Endometrium (tissue), 2 donors: ENCODE data around the gene TTC36.
"Not testable (repeated sequence)": the region's sequence is repeated elsewhere in the genome, so short reads cannot be mapped to it uniquely, and the experiment has no call there.

Source experiments
- FAIRE-seq: peaks from 2 replicates; lab custom pipeline; 2012; peaks lifted over from hg19 to GRCh38; lab: Jason Lieb, UNC
- donor health status: control.
- donor health status: control.

TTC36 gene

GRCh38 chr11:118532852-118533768 lies 5.8 kb downstream of the TTC36 start:
- FAIRE-seq: no peak

- FAIRE-seq: no peak
These were observed 6.8 kb downstream of the TTC36 start for GRCh38 chr11:118533769-118534729.

DNA sequence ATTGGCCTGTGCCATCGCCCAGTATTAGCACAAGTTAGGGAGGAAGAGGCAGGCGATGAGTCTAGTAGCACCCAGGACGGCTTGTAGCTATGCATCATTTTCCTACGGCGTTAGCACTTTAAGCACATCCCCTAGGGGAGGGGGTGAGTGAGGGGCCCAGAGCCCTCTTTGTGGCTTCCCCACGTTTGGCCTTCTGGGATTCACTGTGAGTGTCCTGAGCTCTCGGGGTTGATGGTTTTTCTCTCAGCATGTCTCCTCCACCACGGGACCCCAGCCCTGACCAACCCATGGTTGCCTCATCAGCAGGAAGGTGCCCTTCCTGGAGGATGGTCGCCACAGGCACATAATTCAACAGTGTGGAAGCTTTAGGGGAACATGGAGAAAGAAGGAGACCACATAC lies 8.0 kb downstream of the TTC36 start:
- no peak for FAIRE-seq

DNA sequence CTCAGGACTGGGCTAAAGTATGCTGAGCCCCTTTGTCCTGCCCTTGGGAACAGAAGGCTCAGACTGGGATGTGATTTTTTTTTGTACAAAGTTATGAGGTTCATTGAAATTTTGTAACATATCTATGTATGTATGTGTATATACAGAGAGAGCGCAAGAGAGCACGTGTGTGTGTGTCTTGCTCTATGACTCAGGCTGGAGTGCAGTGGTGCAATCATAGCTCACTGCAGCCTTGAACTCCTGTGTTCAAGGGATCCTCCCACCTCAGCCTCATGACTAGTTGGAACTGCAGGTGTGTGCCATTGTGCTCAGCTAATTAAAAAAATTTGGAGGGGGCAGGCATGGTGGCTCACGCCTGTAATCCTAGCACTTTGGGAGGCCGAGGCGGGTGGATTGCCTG lies 9.5 kb downstream of the TTC36 start:
- no peak for FAIRE-seq

GRCh38 chr11:118537409-118537980 lies 10.2 kb downstream of the TTC36 start:
- no peak for FAIRE-seq

- no peak for FAIRE-seq
These were observed 16.9 kb downstream of the TTC36 start for GRCh38 chr11:118544010-118544646.

DNA sequence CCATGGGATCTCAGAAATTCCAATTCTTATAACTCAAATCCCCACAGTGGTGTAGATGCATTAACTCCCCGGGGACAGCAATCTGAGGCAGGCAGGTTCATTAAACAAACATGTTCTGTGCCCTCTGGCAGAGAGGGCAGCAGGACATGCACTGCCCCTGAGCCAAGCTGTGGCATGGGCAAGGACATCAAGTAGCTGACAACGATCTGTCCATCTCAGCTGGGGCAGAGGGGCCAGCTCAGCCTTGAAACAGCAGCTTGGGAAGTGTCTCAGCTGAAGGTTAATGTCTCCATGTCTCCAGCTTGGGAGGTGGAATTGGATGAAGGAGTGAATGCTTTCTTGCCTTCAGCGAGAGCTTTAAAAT lies 17.4 kb downstream of the TTC36 start:
- no peak for FAIRE-seq

- FAIRE-seq: no peak
These were observed 18.3 kb downstream of the TTC36 start for GRCh38 chr11:118545533-118545932.

DNA sequence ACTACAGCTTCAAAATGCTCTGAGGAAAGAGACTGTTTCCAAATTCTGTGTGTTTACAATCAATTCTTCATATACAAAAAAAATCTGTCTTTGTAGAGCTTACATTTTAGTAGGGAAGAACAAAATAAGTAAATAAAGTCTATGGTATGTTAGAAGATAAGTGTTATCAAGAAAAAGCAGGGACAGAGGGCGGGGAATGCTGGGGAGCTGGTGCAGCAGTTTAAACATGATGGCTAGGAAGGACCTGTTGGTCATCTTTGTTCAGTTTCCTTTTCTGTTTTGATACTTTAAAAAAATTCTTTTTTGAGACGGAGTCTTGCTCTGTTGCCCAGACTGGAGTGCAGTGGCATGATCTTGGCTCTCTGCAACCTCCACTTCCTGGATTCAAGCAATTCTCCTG lies 19.9 kb downstream of the TTC36 start:
- no peak for FAIRE-seq

- no peak for FAIRE-seq
These were observed 25.1 kb downstream of the TTC36 start for GRCh38 chr11:118552341-118552740.

GRCh38 chr11:118560806-118561205 lies 33.5 kb downstream of the TTC36 start:
- FAIRE-seq: no peak

DNA sequence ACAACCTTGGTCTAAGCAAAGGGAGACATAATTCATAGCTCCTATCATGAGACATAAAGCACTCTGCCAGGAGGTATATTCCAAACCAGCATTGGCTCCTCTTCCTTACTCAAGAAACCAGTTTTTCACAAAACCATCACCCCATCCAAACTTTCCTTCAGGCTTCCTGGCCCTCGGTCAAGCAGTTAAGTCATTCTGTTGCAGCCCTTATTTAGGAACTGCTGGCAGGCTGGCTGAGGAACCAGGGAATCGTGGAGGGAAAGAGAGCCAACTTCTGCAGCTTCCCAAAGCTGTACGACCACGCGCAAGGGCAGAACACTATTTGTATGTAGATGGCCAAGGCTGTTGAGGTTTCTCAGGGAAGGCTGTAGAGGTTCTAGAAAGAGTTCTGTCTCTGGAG lies 37.8 kb downstream of the TTC36 start:
- no peak for FAIRE-seq

GRCh38 chr11:118569670-118570069 lies 42.4 kb downstream of the TTC36 start:
- no peak for FAIRE-seq

DNA sequence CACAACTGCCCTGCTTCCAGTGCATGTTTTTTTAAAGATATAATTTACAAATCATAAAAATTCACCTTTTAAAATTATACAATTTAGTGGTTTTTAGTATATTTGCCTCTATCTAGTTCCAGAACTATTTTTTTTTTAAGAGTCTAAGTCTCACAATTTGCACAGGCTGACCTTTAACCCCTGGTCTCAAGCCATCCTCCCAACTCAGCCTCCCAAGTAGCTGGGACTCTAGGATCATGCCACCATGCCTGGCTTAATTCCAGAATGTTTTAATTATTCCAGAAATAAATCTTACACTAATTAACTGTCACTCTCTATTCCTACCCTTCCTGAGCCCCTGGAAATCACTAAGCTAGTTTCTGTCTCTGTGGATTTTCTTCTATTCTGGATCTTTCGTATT lies 43.5 kb downstream of the TTC36 start:
- no peak for FAIRE-seq

DNA sequence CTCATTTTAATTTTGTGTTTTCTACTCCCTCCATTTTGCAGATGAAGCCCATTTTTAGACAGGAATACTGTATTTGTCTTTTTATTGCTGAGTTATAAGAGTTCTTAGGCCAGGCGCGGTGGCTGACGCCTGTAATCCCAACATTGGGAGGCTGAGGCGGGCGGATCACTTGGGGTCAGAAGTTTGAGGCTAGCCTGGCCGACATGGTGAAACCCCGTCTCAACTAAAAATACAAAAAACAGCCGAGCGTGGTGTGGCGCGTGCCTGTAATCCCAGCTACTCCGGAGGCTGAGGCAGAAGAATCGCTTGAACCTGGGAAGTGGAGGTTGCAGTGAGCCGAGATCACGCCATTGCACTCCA lies 44.4 kb downstream of the TTC36 start:
- FAIRE-seq: not testable (repeated sequence)

DNA sequence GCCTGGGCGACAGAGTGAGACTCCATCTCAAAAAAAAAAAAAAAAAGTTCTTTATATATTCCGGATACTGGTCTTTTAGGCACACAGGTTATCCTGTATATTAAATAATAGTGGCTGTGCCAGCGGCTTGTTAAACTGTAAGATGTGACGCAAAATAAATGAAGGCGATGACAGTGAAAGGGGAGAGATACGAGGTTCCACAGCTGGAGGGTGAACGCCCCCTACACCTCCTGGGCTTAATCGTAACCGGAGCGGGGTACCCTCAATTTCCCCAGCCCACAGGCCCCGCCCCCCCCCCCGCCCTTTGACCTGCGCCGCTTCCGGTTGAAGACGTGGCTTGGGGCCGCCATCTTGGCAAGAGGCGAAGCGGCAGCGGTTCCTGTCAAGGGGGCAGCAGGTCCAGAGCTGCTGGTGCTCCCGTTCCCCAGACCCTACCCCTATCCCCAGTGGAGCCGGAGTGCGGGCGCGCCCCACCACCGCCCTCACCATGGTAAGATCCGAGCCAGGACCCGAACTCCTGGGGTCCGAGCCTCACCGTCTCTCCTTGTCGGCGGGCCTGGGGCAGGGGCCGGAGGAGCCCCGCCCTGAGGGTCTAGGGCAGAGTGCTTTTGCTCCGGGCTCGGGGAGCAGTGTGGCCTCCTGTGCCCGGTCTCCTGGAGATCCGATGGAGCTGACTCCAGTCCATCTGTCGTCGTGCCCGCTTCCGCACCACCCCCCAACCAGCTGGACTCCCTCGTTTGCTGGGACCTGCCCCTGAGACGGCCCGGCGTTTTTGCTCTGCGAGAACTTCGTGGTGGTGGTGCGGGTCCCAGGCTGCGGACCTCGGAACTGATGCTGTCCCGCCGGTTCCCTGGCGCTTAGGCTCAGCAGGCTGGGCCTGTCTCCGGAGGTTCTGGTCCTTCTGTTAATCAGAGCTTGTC lies 45.0 kb downstream of the TTC36 start, which contains the start of gene ARCN1:
ARCN1 (plus strand) TSS at position 349 of the 920 bp plus-strand sequence; CDS start at position 488, 139 bp downstream.
- FAIRE-seq: no peak

DNA sequence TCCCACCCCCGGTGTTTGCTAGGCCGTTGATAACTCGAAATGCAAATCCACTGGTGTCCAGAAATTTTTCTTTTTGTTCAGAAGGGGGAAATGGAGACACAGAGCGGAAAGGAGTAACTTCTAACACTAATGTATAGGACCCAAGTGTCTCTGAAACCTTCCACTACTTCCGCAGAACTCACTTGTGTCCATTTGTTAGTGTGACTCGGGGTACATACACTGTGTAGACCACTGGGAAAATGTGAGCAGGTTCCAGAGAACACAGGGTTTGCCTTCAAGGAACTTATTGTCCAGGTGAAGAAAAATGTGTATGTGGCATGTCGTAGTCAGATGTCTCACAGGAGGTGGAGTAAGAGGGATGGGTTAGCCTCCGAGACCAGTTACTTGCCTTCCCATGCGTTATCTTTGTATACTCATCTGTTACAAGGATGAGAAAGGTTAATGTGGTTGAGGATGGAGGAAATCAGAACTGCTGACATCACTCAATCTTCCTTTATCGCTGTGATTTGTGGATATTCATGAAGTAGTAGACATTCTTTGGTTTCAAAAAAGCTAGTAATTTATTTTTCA lies 45.8 kb downstream of the TTC36 start:
- no peak for FAIRE-seq

DNA sequence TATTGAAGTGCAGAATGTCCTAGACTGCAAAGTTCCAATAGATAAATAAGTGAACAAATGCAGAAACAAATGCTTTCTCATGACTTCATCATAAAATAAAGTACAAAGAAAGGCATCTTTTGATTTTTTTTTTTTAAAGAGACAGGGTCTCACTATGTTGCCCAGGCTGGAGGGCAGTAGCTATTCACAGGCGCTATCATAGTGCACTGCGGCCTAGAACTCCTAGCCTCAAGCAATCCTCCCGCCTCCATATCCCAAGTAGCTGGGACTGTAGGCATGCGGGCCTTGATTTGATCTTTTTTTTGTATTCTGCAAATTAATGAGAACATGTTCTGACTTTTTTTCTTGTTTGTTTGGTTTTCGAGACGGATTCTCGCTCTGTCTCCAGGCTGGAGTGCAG lies 47.4 kb downstream of the TTC36 start:
- FAIRE-seq: no peak

DNA sequence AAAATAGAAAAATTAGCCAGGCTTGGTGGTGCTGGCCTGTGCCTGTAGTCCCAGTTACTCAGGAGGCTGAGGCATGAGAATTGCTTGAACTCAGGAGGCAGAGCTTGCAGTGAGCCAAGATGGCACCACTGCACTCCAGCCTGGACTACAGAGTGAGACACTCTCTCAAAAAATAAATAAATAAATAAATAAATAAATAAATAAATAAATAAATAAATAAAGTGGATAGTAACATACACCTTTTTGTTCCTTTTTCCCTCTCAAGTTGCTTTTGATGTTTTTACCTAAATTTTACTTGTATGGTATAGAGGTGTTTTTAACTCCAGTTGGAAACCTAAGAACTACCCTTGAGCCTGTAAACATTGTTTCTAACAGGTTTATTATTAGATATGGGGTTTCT lies 50.7 kb downstream of the TTC36 start:
- FAIRE-seq: not testable (repeated sequence)
